ENCODE measurements around the gene TNIK.

The TNIK gene

GRCh38 chr3:171156401-171157010 is 303.7 kb downstream of the TNIK start:
- Histone ChIP-seq H3K27ac (ENCODE audit: low read depth, low read length) (no peak overlapping the region), H3F3A (ENCODE audit: control insufficient read depth, insufficient read depth) (no peaks in the 10 kb centered on the region), H3K79me2 (ENCODE audit: control insufficient read depth, low read length) (no peaks in the 10 kb centered on the region), H3K4me3 (ENCODE audit: low read length) (no peak overlapping the region), H3K27me3 (ENCODE audit: control insufficient read depth, low read length) (no peaks in the 10 kb centered on the region), H3K4me1 (ENCODE audit: control insufficient read depth, low read length) (no peaks in the 10 kb centered on the region), H4K20me1 (ENCODE audit: control insufficient read depth, insufficient read depth, low read depth, low read length) (no peaks in the 10 kb centered on the region), H3K36me3 (ENCODE audit: control insufficient read depth, low read length) (no peaks in the 10 kb centered on the region), H3K9me2 (replicated peaks; ENCODE audit: control insufficient read depth, low read length) (no peaks in the 10 kb centered on the region), H3K4me2 (ENCODE audit: low read length) (no peak overlapping the region), H3K9me3 (ENCODE audit: control insufficient read depth, insufficient read depth, low read length) (no peaks in the 10 kb centered on the region)
- no peak for TF ChIP-seq CTCF (IDR thresholded peaks at IDR 0.05; ENCODE audit: low read depth, low read length, poor library complexity, severe bottlenecking)
- no peak for TF ChIP-seq EZH2phosphoT487 (IDR thresholded peaks at IDR 0.05; ENCODE audit: borderline replicate concordance, low read length)

DNA sequence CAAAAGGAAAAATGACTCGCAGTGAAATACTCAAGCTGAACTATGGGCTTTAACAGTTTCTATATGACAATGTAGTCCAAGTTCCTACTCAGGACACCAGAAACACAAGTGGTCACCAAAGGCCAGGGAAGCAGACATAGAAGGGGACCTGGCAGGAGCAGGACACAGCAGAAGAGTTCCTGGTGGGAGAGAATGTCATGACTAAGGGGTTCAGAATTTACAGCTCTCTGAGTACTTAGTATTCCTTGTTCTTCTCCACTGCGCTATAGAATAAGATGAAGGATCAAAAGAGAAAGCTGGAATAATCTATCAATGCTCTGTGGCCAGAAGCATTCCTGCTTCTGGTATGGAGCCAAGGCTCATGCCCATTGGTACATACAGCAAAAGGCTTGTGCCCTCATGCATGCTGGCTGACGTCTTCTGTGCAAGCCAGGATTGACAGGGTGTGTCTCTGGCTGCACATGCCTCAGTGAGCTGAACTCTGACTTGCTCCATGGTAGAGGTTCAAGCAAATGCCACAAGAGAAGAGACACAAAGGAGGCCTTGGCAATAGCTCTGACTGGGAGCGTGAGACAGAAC is 305.0 kb downstream of the TNIK start:
- no peak for TF ChIP-seq CTCF (IDR thresholded peaks at IDR 0.05; ENCODE audit: low read depth, low read length, poor library complexity, severe bottlenecking)
- TF ChIP-seq EZH2phosphoT487 (IDR thresholded peaks at IDR 0.05; ENCODE audit: borderline replicate concordance, low read length), result no peak
- no peaks in the 10 kb centered on the region for H3K9me3 ChIP-seq (ENCODE audit: control insufficient read depth, insufficient read depth, low read length)
- no peaks in the 10 kb centered on the region for H3K79me2 ChIP-seq (ENCODE audit: control insufficient read depth, low read length)
- H3K27me3 ChIP-seq (ENCODE audit: control insufficient read depth, low read length), result no peaks in the 10 kb centered on the region
- no peaks in the 10 kb centered on the region for H3K4me1 ChIP-seq (ENCODE audit: control insufficient read depth, low read length)
- no peaks in the 10 kb centered on the region for H3F3A ChIP-seq (ENCODE audit: control insufficient read depth, insufficient read depth)
- no peaks in the 10 kb centered on the region for H4K20me1 ChIP-seq (ENCODE audit: control insufficient read depth, insufficient read depth, low read depth, low read length)
- no peak overlapping the region for H3K27ac ChIP-seq (ENCODE audit: low read depth, low read length)
- H3K36me3 ChIP-seq (ENCODE audit: control insufficient read depth, low read length), result no peaks in the 10 kb centered on the region
- no peaks in the 10 kb centered on the region for H3K9me2 ChIP-seq (replicated peaks; ENCODE audit: control insufficient read depth, low read length)
- no peak overlapping the region for H3K4me3 ChIP-seq (ENCODE audit: low read length)
- no peak overlapping the region for H3K4me2 ChIP-seq (ENCODE audit: low read length)

- no peaks in the 10 kb centered on the region for H3K4me1 ChIP-seq (ENCODE audit: control insufficient read depth, low read length)
- TF ChIP-seq EZH2phosphoT487 (IDR thresholded peaks at IDR 0.05; ENCODE audit: borderline replicate concordance, low read length) (no peak), CTCF (IDR thresholded peaks at IDR 0.05; ENCODE audit: low read depth, low read length, poor library complexity, severe bottlenecking) (no peak)
- H3K4me3 ChIP-seq (ENCODE audit: low read length), result no peak overlapping the region
- H3K79me2 ChIP-seq (ENCODE audit: control insufficient read depth, low read length), result no peaks in the 10 kb centered on the region
- H4K20me1 ChIP-seq (ENCODE audit: control insufficient read depth, insufficient read depth, low read depth, low read length), result no peaks in the 10 kb centered on the region
- no peak overlapping the region for H3K27ac ChIP-seq (ENCODE audit: low read depth, low read length)
- H3F3A ChIP-seq (ENCODE audit: control insufficient read depth, insufficient read depth), result no peaks in the 10 kb centered on the region
- H3K4me2 ChIP-seq (ENCODE audit: low read length), result no peak overlapping the region
- no peaks in the 10 kb centered on the region for H3K9me3 ChIP-seq (ENCODE audit: control insufficient read depth, insufficient read depth, low read length)
- no peaks in the 10 kb centered on the region for H3K27me3 ChIP-seq (ENCODE audit: control insufficient read depth, low read length)
- H3K36me3 ChIP-seq (ENCODE audit: control insufficient read depth, low read length), result no peaks in the 10 kb centered on the region
- H3K9me2 ChIP-seq (replicated peaks; ENCODE audit: control insufficient read depth, low read length), result no peaks in the 10 kb centered on the region
These were observed 309.3 kb downstream of the TNIK start for GRCh38 chr3:171150945-171151344.

Data from DOHH2 (cell line).